ENCODE data around the gene ZNF333.
"Not testable (repeated sequence)": the region's sequence is repeated elsewhere in the genome, so short reads cannot be mapped to it uniquely, and the experiment has no call there.

ZNF333 gene

GRCh38 chr19:14700711-14701375, 11.0 kb downstream of the ZNF333 start:
- peak; percentile 47 for DNase-seq

- no peak for DNase-seq
Observed at GRCh38 chr19:14703833-14704232, 14.0 kb downstream of the ZNF333 start.

DNA sequence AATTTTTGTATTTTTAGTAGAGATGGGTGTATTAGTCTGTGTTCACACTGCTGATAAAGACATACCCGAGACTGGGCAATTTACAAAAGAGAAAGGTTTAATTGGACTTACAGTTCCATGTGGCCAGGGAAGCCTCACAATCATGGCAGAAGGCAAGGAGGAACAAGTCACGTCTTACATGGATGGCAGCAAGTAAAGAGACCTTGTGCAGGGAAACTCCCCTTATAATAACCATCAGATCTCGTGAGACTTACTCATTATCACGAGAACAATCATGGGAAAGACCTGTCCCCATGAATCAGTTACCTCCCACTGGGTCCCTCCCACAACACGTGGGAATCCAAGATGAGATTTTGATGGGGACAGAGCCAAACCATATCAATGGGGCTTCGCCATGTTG, 14.6 kb downstream of the ZNF333 start:
- DNase-seq: no peak

DNA sequence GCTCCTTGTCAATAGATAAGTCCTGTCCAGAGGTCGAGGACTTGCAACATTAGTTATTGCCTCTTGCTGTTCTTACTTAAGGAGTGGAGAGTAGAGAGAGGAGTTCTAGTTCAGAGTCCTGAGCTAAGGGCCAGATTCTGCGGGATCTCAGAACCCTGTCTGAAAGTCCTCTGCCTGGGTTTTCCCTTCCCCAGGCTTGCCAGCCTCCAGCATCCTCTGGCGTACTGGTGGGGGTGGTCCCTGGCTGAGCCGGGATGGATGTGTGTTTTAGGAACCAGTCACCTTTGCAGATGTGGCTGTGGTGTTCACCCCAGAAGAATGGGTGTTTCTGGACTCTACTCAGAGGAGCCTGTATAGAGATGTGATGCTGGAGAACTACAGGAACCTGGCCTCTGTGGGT, 26.0 kb downstream of the ZNF333 start:
- no peak for DNase-seq

DNA sequence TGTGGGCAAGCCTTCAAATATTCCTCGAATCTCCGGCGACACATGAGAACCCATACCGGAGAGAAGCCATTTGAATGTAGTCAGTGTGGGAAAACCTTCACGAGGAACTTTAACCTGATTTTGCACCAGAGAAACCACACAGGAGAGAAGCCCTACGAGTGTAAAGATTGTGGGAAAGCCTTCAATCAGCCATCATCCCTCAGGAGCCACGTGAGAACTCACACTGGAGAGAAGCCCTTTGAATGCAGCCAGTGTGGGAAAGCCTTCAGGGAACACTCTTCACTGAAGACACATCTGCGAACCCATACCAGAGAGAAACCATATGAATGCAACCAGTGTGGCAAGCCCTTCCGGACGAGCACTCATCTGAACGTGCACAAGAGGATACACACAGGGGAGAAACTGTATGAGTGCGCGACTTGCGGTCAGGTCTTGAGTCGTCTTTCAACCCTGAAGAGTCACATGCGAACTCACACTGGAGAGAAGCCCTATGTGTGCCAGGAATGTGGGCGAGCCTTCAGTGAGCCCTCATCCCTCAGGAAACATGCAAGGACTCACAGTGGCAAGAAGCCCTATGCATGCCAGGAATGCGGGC, 28.8 kb downstream of the ZNF333 start:
- peak; percentile 7 for DNase-seq

- DNase-seq: no peak
Observed at GRCh38 chr19:14719162-14719561, 29.3 kb downstream of the ZNF333 start.

DNA sequence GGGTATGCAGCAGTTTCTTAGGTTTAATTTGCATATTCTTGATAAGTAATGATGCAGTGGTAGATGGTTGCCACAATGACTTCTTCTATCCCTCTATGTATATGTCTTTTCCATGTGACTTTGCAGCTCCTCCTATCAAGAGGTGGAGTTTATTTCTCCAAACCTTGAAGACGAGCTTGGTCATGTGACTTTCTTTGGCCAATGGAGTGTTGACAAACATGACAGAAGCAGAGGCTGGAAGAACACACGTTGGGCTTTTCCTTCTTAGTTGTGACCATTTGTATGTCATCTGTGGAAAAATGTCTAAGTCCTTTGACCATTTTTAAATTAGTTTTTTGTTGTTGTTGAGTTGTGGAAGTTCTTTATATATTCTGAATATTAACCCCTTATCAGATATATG, 32.3 kb downstream of the ZNF333 start:
- DNase-seq: no peak

DNA sequence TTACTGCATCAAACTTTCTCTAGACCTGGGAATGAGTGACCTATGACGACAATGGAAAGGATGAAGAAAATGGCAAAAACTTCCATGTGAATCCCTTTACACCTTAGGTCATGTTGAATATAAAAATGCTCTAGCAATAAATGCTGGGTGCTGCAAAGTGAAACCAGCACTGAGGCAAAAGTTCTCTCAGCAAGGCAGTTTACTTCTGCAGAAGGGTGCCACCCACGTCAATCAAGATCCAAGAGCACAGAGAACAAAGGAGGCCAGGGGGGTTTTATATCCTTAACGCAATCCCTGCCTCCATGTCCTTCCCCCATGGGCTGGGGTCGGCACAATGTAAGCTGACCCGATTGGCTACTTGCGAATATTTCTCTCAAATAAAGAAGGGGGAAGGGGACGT, 38.7 kb downstream of the ZNF333 start:
- no peak for DNase-seq

DNA sequence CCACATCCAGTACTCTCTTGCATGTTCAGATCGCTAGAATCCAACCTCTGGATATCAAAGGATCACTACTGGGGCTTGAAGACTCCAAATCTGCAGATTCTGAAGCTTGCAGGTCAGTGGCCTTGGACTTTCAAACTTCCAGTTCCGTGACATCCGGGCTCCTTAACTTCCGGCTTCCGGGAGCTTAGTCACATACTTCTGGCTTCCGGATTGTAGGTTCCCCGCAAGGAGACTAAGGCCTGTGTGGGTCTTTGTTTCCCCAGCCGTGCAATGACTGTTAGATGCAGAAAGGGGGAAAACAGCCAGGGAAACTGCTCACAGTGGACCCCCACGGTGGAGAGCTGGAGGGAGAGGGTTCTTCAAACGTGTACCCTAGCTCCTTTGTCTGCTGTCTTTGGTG, 41.4 kb downstream of the ZNF333 start:
- no peak for DNase-seq

- no peak for DNase-seq
Observed at GRCh38 chr19:14732510-14732909, 42.7 kb downstream of the ZNF333 start.

GRCh38 chr19:14733574-14733973, 43.7 kb downstream of the ZNF333 start:
- no peak for DNase-seq

DNA sequence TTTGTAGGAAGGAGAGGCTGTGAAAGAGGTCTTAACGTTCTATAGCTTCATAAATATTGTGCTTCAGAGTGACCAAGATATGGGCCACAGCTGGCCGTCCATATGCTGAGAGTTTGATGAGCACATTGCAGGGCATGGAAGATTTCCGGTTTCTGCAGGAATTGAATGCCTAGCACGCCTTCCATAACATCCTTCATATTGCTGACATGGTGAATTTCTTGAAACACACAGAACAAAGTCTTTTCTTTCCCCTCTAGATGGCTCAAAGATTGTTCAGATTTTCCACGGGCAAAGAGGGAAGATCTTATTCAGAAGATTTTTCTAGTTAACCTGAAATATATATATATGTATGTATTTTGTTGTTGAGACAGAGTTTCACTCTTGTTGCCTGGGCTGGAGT, 46.1 kb downstream of the ZNF333 start:
- DNase-seq: no peak

GRCh38 chr19:14746886-14747285, 57.0 kb downstream of the ZNF333 start:
- DNase-seq: peak; percentile 48

DNA sequence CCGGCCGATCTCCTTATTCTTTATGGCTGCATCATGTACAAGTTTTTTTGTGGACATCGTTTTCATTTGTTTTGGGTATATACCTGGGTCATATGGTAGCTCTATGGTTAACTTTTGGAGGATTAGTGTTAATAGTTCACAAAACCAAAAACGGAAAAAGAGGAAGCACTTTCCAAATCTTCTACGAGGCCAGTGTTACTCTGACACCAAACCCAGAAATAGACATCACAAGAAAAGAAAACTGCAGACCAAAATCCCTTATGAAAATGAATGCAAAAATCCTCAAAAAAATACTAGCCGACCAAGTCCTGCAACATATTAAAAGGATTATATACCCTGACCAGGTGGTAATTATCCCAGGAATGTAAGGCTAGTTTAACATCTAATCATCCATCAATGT, 58.8 kb downstream of the ZNF333 start:
- no peak for DNase-seq

DNA sequence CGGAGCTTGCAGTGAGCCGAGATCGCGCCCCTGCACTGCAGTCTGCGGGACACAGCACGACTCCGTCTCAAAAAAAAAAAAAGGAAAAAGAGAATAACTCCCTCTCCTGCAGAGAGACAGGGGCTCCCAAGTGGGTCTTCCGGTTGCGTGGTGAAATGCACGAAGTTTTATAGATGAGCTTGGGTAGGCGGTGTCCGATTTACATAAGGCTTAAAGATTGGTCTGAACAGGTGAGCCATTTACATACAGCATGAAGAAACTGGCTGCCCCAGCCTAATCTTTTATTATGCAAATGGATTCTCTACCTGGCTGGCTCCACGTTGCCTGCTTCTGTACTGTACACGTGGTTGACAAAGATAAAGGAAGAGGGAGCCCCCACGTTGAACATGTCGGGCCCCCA, 69.0 kb downstream of the ZNF333 start:
- DNase-seq: no peak

DNA sequence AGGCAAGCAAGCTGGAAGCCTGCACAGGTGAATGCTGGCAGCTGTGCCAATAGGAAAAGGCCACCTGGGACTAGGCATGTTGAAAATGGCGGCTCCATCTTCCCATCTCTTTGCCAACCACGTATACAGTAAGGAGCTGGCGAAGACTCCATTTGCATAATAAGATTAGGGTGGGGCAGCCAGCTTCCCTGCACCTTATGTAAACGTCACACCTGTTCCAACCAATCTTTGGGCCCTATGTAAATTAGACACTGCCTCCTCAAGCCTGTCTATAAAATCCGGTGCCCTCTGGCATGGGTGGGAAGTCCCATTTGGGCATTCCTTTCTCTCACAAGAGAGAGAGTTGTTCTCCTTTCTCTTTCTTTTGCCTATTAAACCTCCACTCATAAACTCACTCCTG, 71.8 kb downstream of the ZNF333 start:
- DNase-seq: no peak

- DNase-seq: no peak
Observed at GRCh38 chr19:14762111-14762510, 72.3 kb downstream of the ZNF333 start.

GRCh38 chr19:14763497-14764145, 73.8 kb downstream of the ZNF333 start:
- DNase-seq: no peak

GRCh38 chr19:14764401-14764800, 74.6 kb downstream of the ZNF333 start:
- no peak for DNase-seq

DNA sequence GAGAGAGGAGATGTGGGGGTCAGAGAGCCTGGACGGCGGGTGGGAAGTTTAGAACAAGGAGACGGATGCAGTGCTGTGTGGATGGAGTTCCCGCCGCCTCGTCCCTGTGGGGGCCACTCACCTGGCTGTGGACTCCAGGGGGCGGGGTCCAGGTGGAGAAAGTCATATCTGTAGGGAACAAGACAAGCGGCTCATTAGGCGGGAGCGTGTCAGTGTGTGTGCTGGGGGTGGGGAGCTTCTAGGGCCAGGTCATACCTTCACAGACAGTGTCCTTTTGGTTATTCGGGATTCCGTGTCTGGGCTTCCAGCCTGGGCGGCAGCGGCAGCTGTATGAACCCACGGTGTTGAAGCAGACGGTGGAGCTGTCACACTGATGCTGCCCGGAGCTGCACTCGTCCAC, 75.6 kb downstream of the ZNF333 start:
- DNase-seq: not testable (repeated sequence)

DNA sequence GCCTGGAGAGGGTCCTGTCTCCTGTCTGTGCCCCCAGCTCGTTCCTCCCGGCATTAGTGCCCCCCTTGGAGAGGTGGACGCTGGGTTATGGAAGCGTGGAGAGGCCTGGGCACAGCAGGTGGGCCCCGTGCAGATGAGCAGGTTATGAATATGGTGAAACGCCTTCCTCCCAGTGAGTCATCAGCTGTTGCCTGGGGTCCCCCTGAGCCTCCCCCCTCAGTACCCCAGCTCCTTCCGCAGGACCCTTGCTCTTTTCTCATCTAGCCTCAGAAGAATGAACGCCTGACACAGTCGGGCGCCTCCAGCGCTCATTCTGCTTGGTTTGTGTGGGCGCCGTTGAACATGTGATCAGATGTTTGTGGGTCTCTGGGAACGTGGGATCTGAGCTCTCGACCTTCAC, 76.0 kb downstream of the ZNF333 start:
- DNase-seq: not testable (repeated sequence)

DNA sequence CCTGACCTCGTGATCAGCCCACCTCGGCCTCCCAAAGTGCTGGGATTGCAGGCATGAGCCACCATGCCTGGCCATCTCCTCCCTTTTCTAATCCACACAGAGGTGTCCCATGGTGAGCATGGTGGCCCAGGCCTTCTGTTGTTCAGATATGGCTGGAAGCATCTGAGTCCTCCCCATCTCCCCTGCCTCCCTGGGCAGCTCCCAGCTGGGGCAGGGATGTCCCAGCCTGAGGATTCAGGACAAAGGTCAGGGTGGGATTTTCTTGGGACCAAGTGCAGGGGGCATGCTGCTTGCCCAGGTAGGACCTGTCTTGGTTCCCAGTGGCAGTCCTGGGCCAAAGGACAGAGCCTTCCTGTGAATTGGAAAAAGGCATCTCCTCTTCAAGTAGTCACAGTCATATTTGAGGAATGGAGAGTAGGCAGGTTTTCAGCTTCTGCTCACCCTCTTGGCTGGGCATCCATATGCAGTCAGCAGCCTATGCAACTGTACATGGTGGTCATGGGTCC, 77.7 kb downstream of the ZNF333 start:
- DNase-seq: no peak

DNA sequence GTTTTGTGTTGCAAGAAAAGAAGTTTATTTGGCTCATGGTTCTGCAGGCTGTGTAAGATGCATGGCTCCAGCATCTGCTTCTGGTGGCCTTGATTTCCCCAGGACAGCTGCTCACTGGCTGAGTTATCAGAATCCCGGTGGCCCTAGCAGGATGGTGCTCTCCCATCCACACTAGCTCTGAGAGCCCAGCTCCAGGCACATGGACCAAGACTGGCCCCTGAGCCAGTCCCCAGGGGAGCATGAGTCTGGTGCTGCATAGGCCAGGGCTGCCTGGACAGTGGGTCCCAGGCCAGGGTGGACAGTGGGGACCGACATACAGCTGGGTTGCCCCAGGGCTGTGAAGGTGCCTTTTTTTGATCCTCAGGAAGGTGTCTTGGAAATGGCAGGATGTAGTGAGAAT, 78.2 kb downstream of the ZNF333 start:
- DNase-seq: no peak

DNA sequence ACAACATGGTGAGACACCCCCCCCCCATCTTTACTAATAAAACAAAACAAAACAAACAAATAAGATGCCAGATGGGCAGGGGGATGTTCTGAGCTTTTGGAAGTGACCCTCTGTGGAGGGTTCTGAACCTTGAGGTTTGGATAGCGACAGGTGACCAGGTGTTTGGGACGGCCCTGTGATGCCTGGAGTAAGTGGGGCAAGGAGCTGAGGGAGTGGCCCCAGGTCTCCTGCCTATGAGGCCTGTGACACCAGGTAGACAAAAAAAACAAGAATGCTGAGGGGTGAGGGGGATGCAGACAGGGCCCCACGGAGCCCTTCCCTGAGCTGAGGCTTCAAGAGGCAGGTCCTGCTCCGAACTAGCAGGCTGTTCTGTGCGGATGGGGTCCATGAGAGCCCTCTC, 79.4 kb downstream of the ZNF333 start:
- no peak for DNase-seq
